GM21360 (cell line): ENCODE data around the gene ZNF765.
"Not testable (repeated sequence)": the region's sequence is repeated elsewhere in the genome, so short reads cannot be mapped to it uniquely, and the experiment has no call there.

Source experiments
- ATAC-seq: cut with Tn5 transposase; IDR thresholded peaks from one replicate; pipeline ENCODE4 v1.9.1; 2021; ENCODE audit warnings: mild to moderate bottlenecking, moderate library complexity; ENCODE audit not compliant: unreplicated experiment

The ZNF765 gene

DNA sequence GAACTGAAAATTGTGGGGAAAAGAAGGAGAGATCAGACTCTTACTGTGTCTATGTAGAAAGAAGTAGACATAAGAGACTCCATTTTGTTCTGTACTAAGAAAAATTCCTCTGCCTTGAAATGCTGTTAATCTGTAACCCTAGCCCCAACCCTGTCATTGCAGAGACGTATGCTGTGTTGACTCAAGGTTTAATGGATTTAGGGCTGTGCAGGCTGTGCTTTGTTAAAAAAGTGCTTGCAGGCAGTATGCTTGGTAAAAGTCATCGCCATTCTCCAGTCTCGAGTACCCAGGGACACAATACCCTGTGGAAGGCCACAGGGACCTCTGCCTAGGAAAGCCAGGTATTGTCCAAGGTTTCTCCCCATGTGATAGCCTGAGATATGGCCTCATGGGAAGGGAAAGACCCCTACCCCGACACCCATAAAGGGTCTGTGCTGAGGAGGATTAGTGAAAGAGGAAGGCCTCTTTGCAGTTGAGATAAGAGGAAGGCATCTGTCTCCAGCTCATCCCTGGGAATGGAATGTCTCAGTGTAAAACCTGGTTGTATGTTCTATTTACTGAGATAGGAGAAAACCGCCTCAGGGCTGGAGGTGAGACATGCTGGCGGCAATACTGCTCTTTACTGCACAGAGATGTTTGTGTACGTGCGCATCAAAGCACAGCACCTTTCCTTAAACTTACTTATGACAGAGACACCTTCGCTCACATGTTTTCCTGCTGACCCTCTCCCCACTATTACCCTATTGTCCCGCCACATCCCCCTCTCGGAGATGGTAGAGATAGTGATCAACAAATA is 25.8 kb downstream of the ZNF765 start:
- not testable (repeated sequence) for ATAC-seq

DNA sequence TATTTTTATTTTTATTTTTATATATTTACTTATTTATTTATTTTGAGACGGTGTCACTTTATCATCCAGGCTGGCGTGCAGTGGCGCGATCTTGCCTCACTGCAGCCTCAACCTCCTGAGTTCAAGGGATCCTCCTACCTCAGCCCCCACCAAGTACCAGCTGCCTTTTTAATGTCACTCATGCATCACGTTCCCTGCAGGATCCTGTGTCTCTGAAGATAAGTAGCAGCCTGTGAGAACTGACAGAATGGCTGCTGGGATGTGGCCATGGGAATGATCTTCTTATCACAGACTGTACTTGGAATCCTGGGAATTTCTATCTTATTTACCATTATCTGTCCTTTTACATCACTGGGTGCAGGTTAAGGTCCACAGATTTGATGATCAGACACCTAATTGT is 27.6 kb downstream of the ZNF765 start:
- no peak for ATAC-seq

DNA sequence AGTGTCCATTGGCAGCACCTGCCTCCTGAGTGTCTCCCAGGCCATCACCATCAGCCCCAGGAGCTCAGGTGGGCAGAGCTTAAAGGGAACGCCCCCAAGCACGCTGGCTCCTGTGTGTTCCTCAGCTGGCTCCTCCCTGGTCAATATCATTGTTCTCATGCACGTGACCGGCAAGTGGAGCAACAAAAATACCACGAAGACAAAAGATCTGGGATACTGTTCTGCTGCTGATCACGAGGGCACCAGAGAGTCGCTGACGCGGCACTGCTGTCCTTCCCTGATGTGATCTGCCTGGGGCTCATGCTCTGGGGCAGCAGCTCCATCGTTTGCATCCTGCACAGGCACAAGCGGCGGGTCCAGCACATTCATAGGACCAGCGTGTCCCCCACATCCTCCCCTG is 28.1 kb downstream of the ZNF765 start:
- not testable (repeated sequence) for ATAC-seq

DNA sequence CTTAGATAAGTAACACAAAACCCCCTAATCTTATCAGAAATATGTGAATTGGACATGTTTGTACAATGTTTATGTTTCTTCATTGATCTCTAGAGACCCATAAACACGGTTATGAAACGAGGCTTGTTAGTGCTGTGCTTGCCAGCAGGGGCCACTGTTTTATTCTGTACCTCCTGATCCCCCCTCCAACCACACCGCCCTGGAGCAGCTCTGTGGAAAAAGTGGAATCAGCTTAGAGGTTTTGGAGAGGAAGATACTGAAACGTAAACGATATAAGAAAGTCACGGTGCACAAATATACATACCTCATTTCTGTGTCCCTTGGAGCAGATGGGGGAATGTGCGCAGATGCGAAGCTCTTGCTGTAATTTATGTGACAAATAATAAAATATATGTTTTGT is 28.7 kb downstream of the ZNF765 start:
- ATAC-seq = not testable (repeated sequence)

DNA sequence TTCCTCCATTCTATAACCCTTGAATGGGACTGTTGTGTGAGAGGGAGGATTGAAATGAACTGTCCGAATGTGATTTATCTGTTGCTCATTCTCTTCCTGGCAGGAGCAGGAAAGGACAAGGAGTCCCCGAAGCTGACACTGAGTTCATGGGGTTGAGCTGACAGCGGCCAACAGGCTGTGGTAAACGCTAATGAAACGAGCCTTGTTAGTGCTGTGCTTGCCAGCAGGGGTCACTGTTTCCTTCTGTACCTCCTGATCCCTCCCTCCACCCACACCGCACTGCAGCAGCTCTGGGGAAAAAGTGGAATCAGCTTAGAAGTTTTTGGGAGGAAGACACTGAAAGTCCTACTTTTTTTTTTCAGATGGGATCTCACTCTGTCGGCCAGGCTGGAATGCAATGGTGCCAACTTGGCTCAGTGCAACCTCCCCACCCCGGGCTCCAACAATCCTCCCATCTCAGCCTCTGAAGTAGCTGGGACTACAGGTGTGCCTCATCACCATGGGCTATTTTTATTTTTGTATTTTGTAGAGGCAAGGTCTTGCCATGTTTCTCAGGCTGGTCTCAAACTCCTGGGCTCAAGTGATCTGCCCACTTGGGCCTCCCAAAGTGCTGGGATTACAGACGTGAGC is 30.1 kb downstream of the ZNF765 start:
- no peak for ATAC-seq

DNA sequence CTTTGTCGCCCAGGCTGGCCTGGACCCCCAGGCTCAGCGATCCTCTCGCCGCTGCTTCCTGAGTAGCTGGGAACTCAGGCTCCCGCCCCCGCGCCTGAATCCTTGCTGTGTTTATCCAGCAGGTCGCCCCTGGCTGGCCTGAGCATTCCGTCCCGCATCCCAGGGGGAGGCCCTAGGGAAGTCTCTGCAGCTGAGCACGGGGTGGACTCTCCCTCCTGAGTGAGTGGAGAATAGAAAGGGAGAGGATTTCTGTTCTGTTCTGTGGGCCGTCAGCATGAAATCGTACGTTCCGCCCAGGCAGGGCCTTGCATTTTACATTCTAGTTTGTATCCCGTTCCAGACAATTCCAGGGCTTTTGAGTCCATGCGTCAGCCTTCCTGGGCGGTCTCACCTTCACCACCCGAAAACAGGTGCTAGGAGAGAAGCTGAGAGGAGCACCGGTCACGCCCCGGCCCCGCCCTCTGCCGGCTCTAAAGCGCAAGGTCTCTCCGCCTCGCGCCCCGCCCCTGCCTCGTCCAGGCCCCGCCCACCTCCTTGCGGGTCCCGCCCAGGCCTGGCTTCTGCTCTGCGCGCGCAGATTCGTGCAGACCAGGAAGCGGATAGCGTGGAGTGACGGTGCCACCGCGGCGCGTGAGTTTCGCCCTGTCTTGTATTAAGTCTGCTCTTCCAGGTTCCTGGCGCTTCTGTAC is 36.6 kb downstream of the ZNF765 start, which contains the start of gene ZNF761:
Gene ZNF761, plus strand, starts transcription at position 586 of the 689 bp plus-strand sequence. CDS start 15,285 bp downstream, outside the sequence.
- ATAC-seq = peak; percentile 93

DNA sequence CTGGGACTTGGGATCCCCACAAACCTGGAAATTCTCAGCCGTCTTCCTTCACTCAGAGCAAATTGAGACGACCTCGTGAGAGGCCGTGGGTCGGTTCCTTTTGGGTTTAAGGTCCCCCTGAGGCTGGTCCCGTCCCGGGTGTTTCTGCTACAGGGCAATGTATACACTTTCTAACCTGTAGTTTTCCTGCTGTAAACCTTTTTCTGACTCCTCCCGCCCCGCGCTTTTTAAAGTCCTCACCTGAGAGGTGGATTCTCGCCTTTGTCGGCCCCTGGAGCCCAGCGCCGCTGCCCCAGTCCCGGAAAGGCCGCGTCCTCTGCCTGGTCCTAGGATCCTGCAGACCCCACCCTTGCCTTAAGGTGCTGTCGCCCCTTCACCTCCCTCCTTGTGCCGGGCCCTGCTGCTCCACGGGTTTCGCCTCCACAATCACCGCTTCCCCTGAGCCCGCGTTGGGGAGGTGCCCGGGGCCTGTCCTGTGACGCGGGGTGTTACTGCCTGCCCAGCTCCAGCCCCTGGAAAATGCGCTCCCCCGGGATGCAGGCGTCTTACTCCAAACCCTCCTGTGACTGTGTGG is 37.2 kb downstream of the ZNF765 start:
- peak; percentile 26 for ATAC-seq

DNA sequence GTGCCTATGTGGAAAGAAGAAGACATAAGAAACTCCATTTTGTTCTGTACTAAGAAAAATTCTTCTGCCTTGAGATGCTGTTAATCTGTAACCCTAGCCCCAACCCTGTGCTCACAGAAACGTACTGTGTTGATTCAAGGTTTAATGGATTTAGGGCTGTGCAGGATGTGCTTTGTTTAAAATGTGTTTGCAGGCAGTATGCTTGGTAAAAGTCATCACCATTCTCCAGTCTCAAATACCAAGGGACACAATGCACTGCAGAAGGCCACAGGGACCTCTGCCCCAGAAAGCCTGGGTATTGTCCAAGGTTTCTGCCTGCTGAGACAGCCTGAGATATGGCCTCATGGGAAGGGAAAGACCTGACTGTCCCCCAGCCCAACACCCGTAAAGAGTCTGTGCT is 48.9 kb downstream of the ZNF765 start:
- ATAC-seq = not testable (repeated sequence)

DNA sequence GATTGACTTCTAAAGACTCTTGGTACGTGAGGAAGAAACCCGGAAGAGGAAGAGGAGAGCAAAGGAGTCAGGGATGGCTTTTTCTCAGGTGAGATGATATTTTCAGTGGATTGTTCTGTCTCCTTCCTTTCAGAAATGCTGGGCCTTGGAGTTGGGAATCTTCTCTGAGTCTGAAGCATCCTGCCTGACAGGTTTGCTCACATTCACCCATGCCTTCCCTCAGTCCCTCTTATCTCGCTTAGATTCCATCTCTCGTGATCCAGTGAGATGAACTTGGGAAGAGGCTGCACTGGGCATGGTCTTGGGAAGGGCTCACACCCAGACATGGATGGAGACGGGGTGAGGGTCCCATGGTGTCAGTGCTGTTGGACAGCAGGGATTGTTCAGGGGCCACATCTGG is 52.2 kb downstream of the ZNF765 start:
- ATAC-seq = not testable (repeated sequence)

DNA sequence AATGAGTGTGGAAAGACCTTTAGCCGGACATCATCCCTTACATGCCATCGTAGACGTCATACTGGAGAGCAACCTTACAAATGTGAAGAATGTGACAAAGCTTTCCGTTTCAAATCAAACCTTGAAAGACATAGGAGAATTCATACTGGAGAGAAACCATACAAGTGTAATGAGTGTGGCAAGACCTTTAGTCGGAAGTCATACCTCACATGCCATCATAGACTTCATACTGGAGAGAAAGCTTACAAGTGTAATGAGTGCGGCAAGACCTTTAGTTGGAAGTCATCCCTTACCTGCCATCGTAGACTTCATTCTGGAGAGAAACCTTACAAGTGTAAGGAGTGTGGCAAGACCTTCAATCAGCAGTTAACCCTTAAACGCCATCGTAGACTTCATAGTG is 60.9 kb downstream of the ZNF765 start:
- no peak for ATAC-seq

DNA sequence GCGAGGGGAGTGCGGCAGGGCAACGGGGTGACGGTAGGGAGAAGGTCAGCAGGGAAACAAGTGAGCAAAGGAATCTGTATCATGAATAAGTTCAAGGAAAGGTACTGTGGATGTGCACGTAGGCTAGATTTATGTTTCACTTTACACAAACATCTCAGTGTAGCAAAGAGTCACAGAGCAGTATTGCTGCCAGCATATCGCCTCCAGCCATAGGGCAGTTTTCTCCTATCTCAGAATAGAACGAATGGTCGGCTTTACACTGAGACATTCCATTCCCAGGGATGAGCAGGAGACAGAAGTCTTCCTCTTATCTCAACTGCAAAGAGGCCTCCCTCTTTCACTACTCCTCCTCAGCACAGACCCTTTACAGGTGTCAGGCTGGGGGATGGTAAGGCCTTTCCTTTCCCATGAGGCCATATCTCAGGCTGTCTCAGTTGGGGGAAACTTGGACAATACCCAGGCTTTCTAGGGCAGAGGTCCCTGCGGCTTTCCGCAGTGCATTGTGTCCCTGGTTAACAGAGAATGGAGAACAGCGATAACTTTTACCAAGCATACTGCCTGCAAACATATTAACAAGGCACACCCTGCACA is 65.3 kb downstream of the ZNF765 start:
- ATAC-seq = not testable (repeated sequence)

DNA sequence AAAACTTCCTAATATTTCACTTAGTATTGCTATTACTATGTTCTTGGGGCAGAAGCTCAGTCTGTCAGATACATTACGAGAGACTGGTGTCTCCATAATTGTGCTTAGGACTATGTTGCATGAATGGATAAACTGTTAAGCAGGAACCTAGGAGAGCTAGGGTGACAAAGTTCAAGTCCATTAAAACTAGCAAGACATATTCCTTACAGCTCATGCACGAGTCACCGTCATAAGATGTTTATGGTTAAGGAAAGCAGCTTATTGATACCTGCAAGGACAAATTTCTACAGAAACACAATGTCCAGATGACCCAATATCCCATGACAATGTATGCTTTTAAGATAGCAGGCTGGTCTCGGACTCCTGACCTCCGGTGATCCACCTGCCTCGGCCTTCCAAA is 66.9 kb downstream of the ZNF765 start:
- ATAC-seq = no peak

DNA sequence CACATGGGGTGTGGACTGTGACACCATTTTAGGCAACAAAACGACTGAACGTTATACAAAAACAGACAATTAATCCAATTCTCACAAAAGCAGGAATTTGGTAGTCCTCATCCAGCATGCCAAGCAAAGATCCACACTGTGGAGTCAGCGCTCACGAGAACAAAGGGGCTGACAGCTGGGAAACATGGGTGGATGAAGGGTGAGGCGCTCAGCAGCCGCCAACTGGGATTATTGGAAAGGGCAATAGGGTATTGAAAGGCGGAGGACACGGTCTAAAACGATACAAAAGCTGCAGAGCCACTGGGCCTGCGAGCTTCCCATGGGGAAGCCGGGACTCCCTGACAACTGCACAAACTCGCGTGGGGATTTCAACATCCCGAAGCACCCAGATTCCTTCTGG is 67.9 kb downstream of the ZNF765 start:
- ATAC-seq = no peak

DNA sequence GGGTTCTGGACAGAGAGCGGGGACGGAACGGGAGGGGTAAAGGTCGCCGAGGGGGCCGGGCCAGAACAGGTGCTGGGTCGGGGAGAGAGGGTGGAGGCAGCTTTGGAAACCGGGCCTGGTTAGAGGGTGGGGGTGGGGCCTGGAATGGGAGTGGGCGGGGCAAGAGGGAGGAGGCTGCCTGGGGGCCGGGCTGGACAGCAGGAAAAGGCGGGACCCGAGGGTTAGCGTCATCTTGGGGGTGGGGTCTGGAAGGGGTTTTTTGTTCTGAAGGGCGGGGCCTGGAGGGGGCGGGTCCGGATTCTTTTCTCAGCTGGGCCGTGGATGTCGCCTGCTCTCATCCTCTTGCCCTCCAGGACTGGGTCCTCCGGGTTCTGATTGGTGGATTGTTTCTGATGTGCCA is 68.3 kb downstream of the ZNF765 start:
- ATAC-seq = no peak

DNA sequence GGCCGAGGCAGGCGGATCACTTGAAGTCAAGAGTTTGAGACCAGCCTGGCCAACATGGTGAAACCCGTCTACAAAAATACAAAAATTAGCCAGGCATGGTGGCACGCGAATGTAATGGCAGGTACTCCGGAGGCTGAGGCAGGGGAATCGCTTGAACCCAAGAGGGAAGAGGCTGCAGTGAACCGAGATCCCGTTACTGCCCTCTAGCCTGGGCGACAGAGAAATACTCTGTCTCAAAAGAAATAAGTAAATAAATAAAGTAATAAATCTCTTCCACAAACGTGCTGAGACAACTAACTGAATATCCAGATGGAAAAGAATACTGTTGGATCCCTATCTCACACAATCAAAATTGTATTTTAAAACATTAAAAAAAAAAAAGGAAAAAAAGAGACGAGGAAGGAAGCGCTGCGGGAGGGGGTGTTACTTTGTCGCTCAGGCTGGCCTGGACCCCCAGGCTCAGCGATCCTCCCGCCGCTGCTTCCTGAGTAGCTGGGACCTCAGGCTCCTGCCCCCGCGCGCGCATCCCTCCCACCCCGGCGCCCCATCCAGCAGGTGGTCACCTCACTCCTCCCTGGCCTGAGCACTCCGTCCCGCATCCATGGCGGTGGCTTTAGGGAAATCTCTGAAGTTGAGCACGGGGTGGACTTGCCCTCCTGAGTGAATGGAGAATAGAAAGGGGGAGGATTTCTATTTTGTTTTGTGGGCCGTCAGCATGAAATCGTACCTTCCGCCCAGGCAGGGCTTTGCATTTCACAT is 72.0 kb downstream of the ZNF765 start:
- ATAC-seq = no peak

DNA sequence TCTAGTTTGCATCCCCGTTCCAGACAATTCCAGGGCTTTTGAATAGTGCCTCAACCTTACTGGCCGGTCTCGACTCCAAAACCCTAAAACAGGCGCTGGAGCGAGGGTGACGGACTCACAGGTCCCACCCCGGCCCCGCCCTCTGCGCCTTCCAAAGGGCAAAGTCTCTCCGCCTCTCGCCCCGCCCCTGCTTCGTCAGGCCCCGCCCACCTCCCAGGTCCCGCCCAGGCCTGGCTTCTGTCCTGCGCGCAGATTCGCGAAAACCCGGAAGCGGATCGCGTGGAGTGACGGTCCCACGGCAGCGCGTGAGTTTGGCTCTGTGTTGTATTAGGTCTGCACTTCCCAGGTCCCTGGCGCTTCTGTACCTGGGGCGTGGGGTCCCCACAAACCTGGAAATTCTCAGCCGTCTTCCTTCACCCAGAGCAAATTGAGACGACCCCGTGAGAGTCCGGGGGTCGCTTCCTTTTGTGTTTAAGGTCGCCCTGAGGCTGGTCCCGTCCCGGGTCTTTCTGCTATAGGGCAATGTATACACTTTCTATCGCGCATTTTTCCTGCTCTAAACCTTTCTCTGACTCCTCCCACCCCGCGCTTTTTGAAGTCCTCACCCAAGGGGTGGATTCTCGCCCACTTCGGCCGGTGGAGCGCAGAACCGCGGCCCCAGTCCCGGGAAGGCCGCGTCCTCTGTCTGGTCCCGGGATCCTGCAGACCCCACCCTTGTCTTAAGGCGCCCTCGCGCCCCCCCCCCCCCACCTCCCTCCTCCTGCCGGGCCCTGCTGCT is 72.7 kb downstream of the ZNF765 start, which contains the start of gene ZNF813:
Gene ZNF813, plus strand, starts transcription at position 249 of the 778 bp plus-strand sequence. CDS start 16,090 bp downstream, outside the sequence.
- peak; percentile 82 for ATAC-seq

DNA sequence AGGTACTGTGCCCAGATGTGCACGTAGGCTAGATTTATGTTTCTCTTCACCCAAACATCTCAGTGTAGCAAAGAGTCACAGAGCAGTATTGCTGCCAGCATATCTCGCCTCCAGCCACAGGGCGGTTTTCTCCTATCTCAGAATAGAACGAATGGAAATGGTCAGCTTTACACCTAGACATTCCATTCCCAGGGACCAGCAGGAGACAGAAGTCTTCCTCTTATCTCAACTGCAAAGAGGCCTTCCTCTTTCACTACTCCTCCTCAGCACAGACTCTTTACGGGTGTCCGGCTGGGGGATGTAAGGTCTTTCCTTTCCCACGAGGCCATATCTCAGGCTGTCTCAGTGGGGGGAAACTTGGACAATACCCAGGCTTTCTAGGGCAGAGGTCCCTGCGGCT is 73.7 kb downstream of the ZNF765 start:
- not testable (repeated sequence) for ATAC-seq

DNA sequence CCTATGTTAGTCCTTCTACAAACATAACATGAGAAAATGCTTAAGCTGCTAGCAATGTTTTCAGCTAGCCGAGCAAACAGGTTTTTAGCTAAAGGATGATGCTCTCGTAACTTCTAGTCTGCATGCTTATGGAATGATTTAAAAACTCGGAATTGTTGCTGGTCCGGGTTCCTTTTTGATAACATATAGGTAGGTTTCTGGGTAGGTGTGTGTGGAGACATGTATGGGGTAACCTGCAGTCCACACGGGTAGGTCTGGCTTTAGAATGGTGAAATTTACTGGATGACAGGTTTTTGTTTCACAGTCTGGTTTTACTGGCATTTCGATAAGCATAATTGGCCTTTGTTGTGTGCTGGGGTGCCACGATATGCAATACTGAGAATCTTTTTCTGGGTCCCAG is 77.0 kb downstream of the ZNF765 start:
- no peak for ATAC-seq

DNA sequence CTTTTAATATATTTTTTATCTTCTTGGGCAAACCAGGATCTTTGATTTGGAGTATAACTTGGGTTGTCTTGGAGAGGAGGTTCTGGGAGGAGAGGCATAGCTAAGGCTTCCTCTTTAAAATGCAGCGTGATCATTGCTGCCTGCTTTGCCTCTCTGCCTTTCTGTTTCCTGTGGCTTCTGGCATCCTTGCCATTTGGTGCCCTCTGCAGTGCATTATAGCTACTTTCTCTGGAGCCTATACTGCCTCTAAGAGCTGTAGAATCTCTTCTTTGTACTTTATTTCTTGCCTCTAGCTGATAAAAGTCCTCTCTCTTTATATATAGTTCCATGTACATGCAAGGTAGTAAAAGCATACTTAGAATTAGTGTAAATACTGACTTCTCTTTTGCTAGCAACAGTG is 79.9 kb downstream of the ZNF765 start:
- ATAC-seq = not testable (repeated sequence)
